Cardiac fibroblast (primary cell): ENCODE measurements around the gene NDUFS7.

Source experiments
- DNase-seq, 2 donors: peaks; one replicate each; pipeline versions ENCODE4 v3.0.0 to v3.0.0-alpha.2; 2010; ENCODE audit warnings: low read depth in 2 of 2
- H3K4me3 ChIP-seq, 2 donors: replicated peaks in 1 of 2; 1 replicate in 1 of 2; 2 replicates in 1 of 2; pipeline ENCODE4 v1.5.1; 2011; ENCODE audit warnings: low read depth in 2 of 2, low read length in 2 of 2, mild to moderate bottlenecking in 2 of 2, moderate library complexity in 1 of 2
- CTCF ChIP-seq: IDR thresholded peaks from one replicate; pipeline ENCODE4 v1.5.1; 2011; ENCODE audit warnings: low read depth, mild to moderate bottlenecking, low read length, inconsistent platforms

NDUFS7 gene

GRCh38 chr19:1396768-1397679 is 13.3 kb downstream of the NDUFS7 start:
- H3K4me3 ChIP-seq, result no peak overlapping the region
- DNase-seq, result no peak
- TF ChIP-seq CTCF, result no peak

- no peak overlapping the region for H3K4me3 ChIP-seq
- no peak for TF ChIP-seq CTCF
- DNase-seq, result no peak
Measured at GRCh38 chr19:1397838-1398237, 14.1 kb downstream of the NDUFS7 start.

GRCh38 chr19:1399079-1399478 is 15.4 kb downstream of the NDUFS7 start:
- no peak overlapping the region for H3K4me3 ChIP-seq
- TF ChIP-seq CTCF, result no peak
- no peak for DNase-seq

- TF ChIP-seq CTCF, result no peak
- H3K4me3 ChIP-seq, result no peak overlapping the region
- no peak for DNase-seq
Measured at GRCh38 chr19:1399745-1400144, 16.0 kb downstream of the NDUFS7 start.

- TF ChIP-seq CTCF, result no peak
- peak; percentile 23 to 33 for DNase-seq
- H3K4me3 ChIP-seq, result peak overlapping the region; percentile 58 to 61
Measured at GRCh38 chr19:1400281-1401137, 16.8 kb downstream of the NDUFS7 start.

- TF ChIP-seq CTCF, result no peak
- DNase-seq, result peak in 1 of 2 donors; percentile 41
- peak within 1 kb of the TSS; percentile 58 to 61 for H3K4me3 ChIP-seq
Measured at GRCh38 chr19:1401138-1401888, 17.6 kb downstream of the NDUFS7 start, which contains the start of gene GAMT. TSS of gene GAMT (minus strand) at chr19:1401542. CDS start at chr19:1401476, 66 bp downstream.
